Sigmoid colon (tissue), 7 donors: Measurements from ENCODE around the gene HDAC11. TPM values are rescaled to one million over a fixed set of nuclear protein-coding genes. Genes with fewer than 3 reads are reported as not detected.

Experiments
- DNase-seq: peaks from one replicate; pipeline ENCODE4 v3.0.0-alpha.2; 2019
- H3K27ac ChIP-seq, 4 donors: fragments of 200-600 bp; sonication (generic); one replicate each; pipeline ENCODE4 v1.5.1; 2016 to 2019; ENCODE audit warnings: mild to moderate bottlenecking in 1 of 4
- H3K27me3 ChIP-seq, 3 donors: fragments of 200-600 bp; sonication (generic); one replicate each; pipeline ENCODE4 v1.5.1; 2019; ENCODE audit warnings: mild to moderate bottlenecking in 1 of 3
- H3K36me3 ChIP-seq, 4 donors: fragments of 200-600 bp; sonication (generic); one replicate each; pipeline ENCODE4 v1.5.1; 2016 to 2019
- H3K4me1 ChIP-seq, 4 donors: fragments of 200-600 bp; sonication (generic); one replicate each; pipeline ENCODE4 v1.5.1; 2017 to 2019
- H3K4me3 ChIP-seq, 4 donors: fragments of 200-600 bp; sonication (generic); one replicate each; pipeline ENCODE4 v1.5.1; 2017 to 2019; ENCODE audit warnings: mild to moderate bottlenecking in 2 of 4, moderate library complexity in 1 of 4
- H3K9me3 ChIP-seq, 4 donors: fragments of 200-600 bp in 3 of 4; sonication (generic) in 3 of 4; one replicate each; pipeline versions ENCODE4 v1.5.1 to v1.6.1; 2013 to 2019
- CTCF ChIP-seq, 4 experiments: fragments of 450-650 bp in 3 of 4; fragments of 200-600 bp in 1 of 4; IDR thresholded peaks; one replicate each; pipeline ENCODE4 v1.5.1; 2016 to 2019; ENCODE audit warnings: antibody characterized with exemption in 4 of 4, mild to moderate bottlenecking in 3 of 4, moderate library complexity in 2 of 4
- EP300 ChIP-seq, 4 donors: sonication (generic); formaldehyde crosslinking; IDR thresholded peaks; one replicate each; pipeline ENCODE4 v1.6.1; 2017; ENCODE audit warnings: antibody characterized with exemption in 4 of 4
- POLR2A ChIP-seq, 2 donors: fragments of 450-650 bp; IDR thresholded peaks; one replicate each; pipeline ENCODE4 v1.6.1; 2016; ENCODE audit warnings: antibody characterized with exemption in 2 of 2, mild to moderate bottlenecking in 2 of 2, moderate library complexity in 2 of 2
- POLR2AphosphoS5 ChIP-seq, 4 donors: sonication (generic); formaldehyde crosslinking; IDR thresholded peaks; one replicate each; pipeline ENCODE4 v1.6.1; 2017; ENCODE audit warnings: antibody characterized with exemption in 4 of 4
- WGBS, 2 donors: extraction: QIAGEN DNeasy Blood & Tissue Kit; methylation state at CpG; one replicate each; pipeline ENCODE4 v1.1.7; 2013; 5-methylcytosine and 5-hydroxymethylcytosine counted together
- intact Hi-C: fragments of 100-400 bp; cut with DNase I; formaldehyde crosslinking; loops from one replicate; pipeline ENCODE4 v1.15.1; 2023
- polyA plus RNA-seq, 3 donors: library from polyadenylated mRNA; stranded (reverse); fragments of 200-250 nt; gene quantifications; one replicate each; pipeline ENCODE4 v1.2.3, GENCODE V29; 2013
- total RNA-seq, 4 donors: library from RNA; depleted of rRNA; stranded (reverse); fragments of >200 nt; gene quantifications; one replicate each; pipeline ENCODE4 v1.1.0, GENCODE V29; 2016
- donor health status: healthy with polysubstance abuse.
- donor health status: Bipolar disorder and iron deficiency.
- donor health status: healthy.

The HDAC11 gene
- total and polyA plus RNA-seq, 7 donors: 15.5 to 30.3 (median 17.2) TPM

GRCh38 chr3:13491206-13491974 lies 11.3 kb downstream of the HDAC11 start:
- Histone ChIP-seq H3K4me1 (peaks cover 0 to 12% (median 2%) of the 10 kb centered on the region in 4 donors), H3K9me3 (peaks cover 0 to 3% (median 0%) of the 10 kb centered on the region in 4 donors), H3K27me3 (no peaks in the 10 kb centered on the region), H3K27ac (no peak overlapping the region), H3K36me3 (peaks cover 0 to 23% (median 4%) of the 10 kb centered on the region in 4 donors), H3K4me3 (no peak overlapping the region)
- WGBS, 2 donors: 91 to 92% methylated on average over 8 of the region's 8 CpGs
- intact Hi-C loops: no loop called here
- DNase-seq: peak; percentile 36
- no peak for TF ChIP-seq CTCF (IDR thresholded peaks at IDR 0.05)

- H3K27ac ChIP-seq: no peak overlapping the region
- TF ChIP-seq POLR2A (IDR thresholded peaks at IDR 0.05) (no peak), CTCF (IDR thresholded peaks at IDR 0.05) (no peak), POLR2AphosphoS5 (IDR thresholded peaks at IDR 0.05) (no peak), EP300 (IDR thresholded peaks at IDR 0.05) (no peak)
- intact Hi-C loops: no loop called here
- no peaks in the 10 kb centered on the region for H3K27me3 ChIP-seq
- WGBS, 2 donors: 90 to 95% methylated on average over 6 of the region's 6 CpGs
- no peak overlapping the region for H3K4me3 ChIP-seq
- peak; percentile 46 for DNase-seq
- peaks cover 0 to 23% (median 4%) of the 10 kb centered on the region in 4 donors for H3K36me3 ChIP-seq
- H3K4me1 ChIP-seq: peaks cover 0 to 18% (median 9%) of the 10 kb centered on the region in 4 donors
- H3K9me3 ChIP-seq: peaks cover 0 to 3% (median 0%) of the 10 kb centered on the region in 4 donors
Measured at GRCh38 chr3:13492048-13492447, 11.9 kb downstream of the HDAC11 start.

- Histone ChIP-seq H3K27me3 (no peaks in the 10 kb centered on the region), H3K9me3 (peaks cover 0 to 3% (median 0%) of the 10 kb centered on the region in 4 donors), H3K36me3 (peaks cover 0 to 23% (median 4%) of the 10 kb centered on the region in 4 donors), H3K4me1 (peaks cover 0 to 23% (median 9%) of the 10 kb centered on the region in 4 donors), H3K27ac (no peak overlapping the region), H3K4me3 (no peak overlapping the region)
- 86 to 89% methylated on average over 15 of the region's 15 CpGs for WGBS, 2 donors
- no peak for DNase-seq
- TF ChIP-seq POLR2AphosphoS5 (IDR thresholded peaks at IDR 0.05) (no peak), CTCF (IDR thresholded peaks at IDR 0.05) (no peak)
- intact Hi-C loops: no loop called here
Measured at GRCh38 chr3:13492976-13493866, 13.1 kb downstream of the HDAC11 start.

GRCh38 chr3:13493867-13494441 lies 13.8 kb downstream of the HDAC11 start:
- no peak for TF ChIP-seq POLR2AphosphoS5 (IDR thresholded peaks at IDR 0.05)
- no peak for TF ChIP-seq POLR2A (IDR thresholded peaks at IDR 0.05)
- TF ChIP-seq EP300 (IDR thresholded peaks at IDR 0.05): no peak
- no peak for TF ChIP-seq CTCF (IDR thresholded peaks at IDR 0.05)
- Histone ChIP-seq H3K27ac (no peak overlapping the region), H3K4me1 (peaks cover 0 to 23% (median 9%) of the 10 kb centered on the region in 4 donors), H3K36me3 (peaks cover 0 to 26% (median 6%) of the 10 kb centered on the region in 4 donors), H3K4me3 (no peak overlapping the region), H3K27me3 (no peaks in the 10 kb centered on the region), H3K9me3 (peaks cover 0 to 3% (median 0%) of the 10 kb centered on the region in 4 donors)
- DNase-seq: no peak
- 84 to 88% methylated on average over 15 of the region's 15 CpGs for WGBS, 2 donors
- intact Hi-C loops: no loop called here
